ENCODE data around the gene POLDIP2. TPM values are rescaled to one million over a fixed set of nuclear protein-coding genes. Genes with fewer than 3 reads are reported as not detected.

POLDIP2 gene
- total and polyA plus RNA-seq, 2 of the 13 experiments (the other 11 are each of a cell fraction or from before 2014, with no cell fraction given), result 85.9 to 114 TPM

DNA sequence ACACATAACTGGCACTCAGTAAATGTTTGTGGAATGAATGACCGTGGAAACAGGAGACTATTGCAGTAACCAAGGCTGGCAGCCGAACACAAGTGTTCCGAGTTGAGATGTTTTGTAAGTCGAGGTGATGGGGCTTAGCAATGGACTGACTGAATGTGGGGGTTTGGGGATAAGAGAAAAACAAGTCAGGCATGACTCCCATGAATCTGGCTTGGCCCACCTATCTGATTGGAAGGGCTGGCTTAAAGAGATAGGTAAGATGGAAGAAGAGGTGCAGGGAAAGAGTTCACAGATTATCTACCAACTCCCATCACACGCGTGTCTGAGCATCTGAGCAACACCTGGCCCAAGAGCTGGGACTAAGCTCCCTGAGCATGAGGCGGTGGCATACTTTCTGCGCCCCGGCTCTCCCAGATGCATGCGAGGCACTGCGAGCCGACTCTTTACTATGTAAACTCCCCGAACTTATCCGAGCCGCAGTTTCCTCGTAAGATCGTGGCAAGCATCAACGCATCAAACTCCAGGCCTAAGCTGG, 22.6 kb downstream of the POLDIP2 start:
- H3K4me1 ChIP-seq (ENCODE audit: insufficient read depth, low read length), result peaks cover 46% of the 10 kb centered on the region
- CTCF ChIA-PET (ENCODE audit: low intra/inter-chr PET ratio, low total read pairs), result no interaction called here
- WGBS (ENCODE audit: low lambda C conversion rate), result 3% methylated on average over 4 of the region's 18 CpGs
- peak overlapping the region; percentile 80 to 94 (median 93) for H3K4me3 ChIP-seq (replicated peaks in 1 of 3; ENCODE audit: insufficient read depth in 1 of 3, low read depth in 2 of 3, low read length in 3 of 3)
- H3K9me3 ChIP-seq (ENCODE audit: low read length), result no peaks in the 10 kb centered on the region
- FAIRE-seq (no peak), DNase-seq (ENCODE audit: low spot score) (no peak), ATAC-seq (peak; percentile 1)
- H4K20me1 ChIP-seq (ENCODE audit: insufficient read depth, low read length), result no peaks in the 10 kb centered on the region; the same call in 1 of the 2 replicates
- peaks cover 55% of the 10 kb centered on the region for H3K79me2 ChIP-seq (ENCODE audit: insufficient read depth, low read length)
- in situ Hi-C loops (cut with HindIII; ENCODE audit: extremely low pct_ligation_motif_present, low pct_unique_long_range_greater_than_20kb), result no loop called here
- peaks cover 8 to 13% of the 10 kb centered on the region in 2 experiments; a peak in 4 of 5 replicates for H3K36me3 ChIP-seq (replicated peaks in 1 of 2; ENCODE audit: control insufficient read depth in 1 of 2, insufficient read depth in 2 of 2, low read length in 2 of 2)
- H3K27ac ChIP-seq (ENCODE audit: extremely low read length, insufficient read depth, low read length), result peak overlapping the region; percentile 56
- peak overlapping the region; percentile 87 for H3K9ac ChIP-seq (ENCODE audit: insufficient read depth, low read depth, low read length)
- POLR2A ChIA-PET, result interaction anchor here (1.1 to 2.5 kb wide), 12 partner anchors 9 to 617 kb away, joined by 3 to 68 read pairs (median 10); partner anchors contain the start of genes PHF12, POLDIP2, SLC46A1 and TMEM97
- TSS peak; percentile 50 for BruUV-seq (replicated peaks)
- peak overlapping the region; percentile 96 for H3K4me2 ChIP-seq (ENCODE audit: low read depth, low read length)
- H3K27me3 ChIP-seq (ENCODE audit: control insufficient read depth in 1 of 2, insufficient read depth in 2 of 2, low read length in 2 of 2), result no peaks in the 10 kb centered on the region; a peak in 1 of 5 replicates
- intact Hi-C loops (cut with micrococcal nuclease; ENCODE audit: unreplicated experiment), result loop anchor here (1.0 kb wide), 1 partner anchor 36 kb away; the partner anchor contains the start of gene VTN
- H2AFZ ChIP-seq (ENCODE audit: low read length), result no peak overlapping the region
- TF ChIP-seq CAMTA2 (CRISPR knock-in tag; IDR thresholded peaks at IDR 0.05; ENCODE audit: borderline replicate concordance), result 0 out of 2 replicates have a peak, but pooled peaks have one; percentile 25
- TF ChIP-seq ZBTB3 (CRISPR knock-in tag; IDR thresholded peaks at IDR 0.05; ENCODE audit: borderline replicate concordance, low read depth), result no peak
- peak; percentile 24; the same call in 1 of the 2 replicates for TF ChIP-seq ZNF160 (CRISPR knock-in tag; IDR thresholded peaks at IDR 0.05)
- TF ChIP-seq, protein P1, sequence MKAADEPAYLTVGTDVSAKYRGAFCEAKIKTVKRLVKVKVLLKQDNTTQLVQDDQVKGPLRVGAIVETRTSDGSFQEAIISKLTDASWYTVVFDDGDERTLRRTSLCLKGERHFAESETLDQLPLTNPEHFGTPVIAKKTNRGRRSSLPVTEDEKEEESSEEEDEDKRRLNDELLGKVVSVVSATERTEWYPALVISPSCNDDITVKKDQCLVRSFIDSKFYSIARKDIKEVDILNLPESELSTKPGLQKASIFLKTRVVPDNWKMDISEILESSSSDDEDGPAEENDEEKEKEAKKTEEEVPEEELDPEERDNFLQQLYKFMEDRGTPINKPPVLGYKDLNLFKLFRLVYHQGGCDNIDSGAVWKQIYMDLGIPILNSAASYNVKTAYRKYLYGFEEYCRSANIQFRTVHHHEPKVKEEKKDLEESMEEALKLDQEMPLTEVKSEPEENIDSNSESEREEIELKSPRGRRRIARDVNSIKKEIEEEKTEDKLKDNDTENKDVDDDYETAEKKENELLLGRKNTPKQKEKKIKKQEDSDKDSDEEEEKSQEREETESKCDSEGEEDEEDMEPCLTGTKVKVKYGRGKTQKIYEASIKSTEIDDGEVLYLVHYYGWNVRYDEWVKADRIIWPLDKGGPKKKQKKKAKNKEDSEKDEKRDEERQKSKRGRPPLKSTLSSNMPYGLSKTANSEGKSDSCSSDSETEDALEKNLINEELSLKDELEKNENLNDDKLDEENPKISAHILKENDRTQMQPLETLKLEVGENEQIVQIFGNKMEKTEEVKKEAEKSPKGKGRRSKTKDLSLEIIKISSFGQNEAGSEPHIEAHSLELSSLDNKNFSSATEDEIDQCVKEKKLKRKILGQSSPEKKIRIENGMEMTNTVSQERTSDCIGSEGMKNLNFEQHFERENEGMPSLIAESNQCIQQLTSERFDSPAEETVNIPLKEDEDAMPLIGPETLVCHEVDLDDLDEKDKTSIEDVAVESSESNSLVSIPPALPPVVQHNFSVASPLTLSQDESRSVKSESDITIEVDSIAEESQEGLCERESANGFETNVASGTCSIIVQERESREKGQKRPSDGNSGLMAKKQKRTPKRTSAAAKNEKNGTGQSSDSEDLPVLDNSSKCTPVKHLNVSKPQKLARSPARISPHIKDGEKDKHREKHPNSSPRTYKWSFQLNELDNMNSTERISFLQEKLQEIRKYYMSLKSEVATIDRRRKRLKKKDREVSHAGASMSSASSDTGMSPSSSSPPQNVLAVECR (CRISPR knock-in tag; IDR thresholded peaks at IDR 0.05; ENCODE audit: borderline replicate concordance), result no peak
- 0 out of 2 replicates have a peak, but pooled peaks have one; percentile 10 for TF ChIP-seq KLF15 (CRISPR knock-in tag; IDR thresholded peaks at IDR 0.05; ENCODE audit: borderline replicate concordance)
- TF ChIP-seq KMT2B (CRISPR knock-in tag; IDR thresholded peaks at IDR 0.05), result no peak
- TF ChIP-seq, protein P2, sequence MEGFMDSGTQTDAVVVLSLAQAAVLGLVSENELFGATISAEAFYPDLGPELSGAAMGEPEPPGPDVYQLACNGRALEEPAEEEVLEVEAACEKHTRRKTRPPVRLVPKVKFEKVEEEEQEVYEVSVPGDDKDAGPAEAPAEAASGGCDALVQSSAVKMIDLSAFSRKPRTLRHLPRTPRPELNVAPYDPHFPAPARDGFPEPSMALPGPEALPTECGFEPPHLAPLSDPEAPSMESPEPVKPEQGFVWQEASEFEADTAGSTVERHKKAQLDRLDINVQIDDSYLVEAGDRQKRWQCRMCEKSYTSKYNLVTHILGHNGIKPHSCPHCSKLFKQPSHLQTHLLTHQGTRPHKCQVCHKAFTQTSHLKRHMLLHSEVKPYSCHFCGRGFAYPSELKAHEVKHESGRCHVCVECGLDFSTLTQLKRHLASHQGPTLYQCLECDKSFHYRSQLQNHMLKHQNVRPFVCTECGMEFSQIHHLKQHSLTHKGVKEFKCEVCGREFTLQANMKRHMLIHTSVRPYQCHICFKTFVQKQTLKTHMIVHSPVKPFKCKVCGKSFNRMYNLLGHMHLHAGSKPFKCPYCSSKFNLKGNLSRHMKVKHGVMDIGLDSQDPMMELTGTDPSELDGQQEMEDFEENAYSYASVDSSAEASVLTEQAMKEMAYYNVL (CRISPR knock-in tag; IDR thresholded peaks at IDR 0.05; ENCODE audit: borderline replicate concordance), result 0 out of 2 replicates have a peak, but pooled peaks have one; percentile 11
- TF ChIP-seq CCDC6 (CRISPR knock-in tag; IDR thresholded peaks at IDR 0.05), result 0 out of 2 replicates have a peak, but pooled peaks have one; percentile 36
- 0 out of 2 replicates have a peak, but pooled peaks have one; percentile 14 for TF ChIP-seq ZNF235 (CRISPR knock-in tag; IDR thresholded peaks at IDR 0.05; ENCODE audit: borderline replicate concordance)
- TF ChIP-seq, protein P3, sequence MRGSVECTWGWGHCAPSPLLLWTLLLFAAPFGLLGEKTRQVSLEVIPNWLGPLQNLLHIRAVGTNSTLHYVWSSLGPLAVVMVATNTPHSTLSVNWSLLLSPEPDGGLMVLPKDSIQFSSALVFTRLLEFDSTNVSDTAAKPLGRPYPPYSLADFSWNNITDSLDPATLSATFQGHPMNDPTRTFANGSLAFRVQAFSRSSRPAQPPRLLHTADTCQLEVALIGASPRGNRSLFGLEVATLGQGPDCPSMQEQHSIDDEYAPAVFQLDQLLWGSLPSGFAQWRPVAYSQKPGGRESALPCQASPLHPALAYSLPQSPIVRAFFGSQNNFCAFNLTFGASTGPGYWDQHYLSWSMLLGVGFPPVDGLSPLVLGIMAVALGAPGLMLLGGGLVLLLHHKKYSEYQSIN (CRISPR knock-in tag; IDR thresholded peaks at IDR 0.05; ENCODE audit: borderline replicate concordance), result peak; percentile 27; the same call in 1 of the 2 replicates
- 0 out of 2 replicates have a peak, but pooled peaks have one; percentile 30 for TF ChIP-seq ZNF737 (CRISPR knock-in tag; IDR thresholded peaks at IDR 0.05; ENCODE audit: borderline replicate concordance)
- TF ChIP-seq ZNF558 (CRISPR knock-in tag; IDR thresholded peaks at IDR 0.05; ENCODE audit: borderline replicate concordance), result peak; percentile 59; the same call in 1 of the 2 replicates
- TF ChIP-seq, protein P4, sequence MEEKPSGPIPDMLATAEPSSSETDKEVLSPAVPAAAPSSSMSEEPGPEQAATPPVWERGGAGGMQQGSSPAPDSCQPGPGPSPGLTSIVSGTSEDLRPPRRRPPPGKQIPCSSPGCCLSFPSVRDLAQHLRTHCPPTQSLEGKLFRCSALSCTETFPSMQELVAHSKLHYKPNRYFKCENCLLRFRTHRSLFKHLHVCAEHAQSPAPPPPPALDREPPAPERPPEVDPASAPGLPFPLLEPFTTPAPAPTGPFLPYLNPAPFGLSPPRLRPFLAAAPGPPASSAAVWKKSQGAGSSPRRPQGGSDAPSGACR (CRISPR knock-in tag; IDR thresholded peaks at IDR 0.05), result 0 out of 2 replicates have a peak, but pooled peaks have one; percentile 46
